GM18505 (cell line): Measurements from ENCODE around the gene NMT1.
"Not testable (repeated sequence)": the region's sequence is repeated elsewhere in the genome, so short reads cannot be mapped to it uniquely, and the experiment has no call there.

Source experiments
- ATAC-seq: cut with Tn5 transposase; IDR thresholded peaks from one replicate; pipeline ENCODE4 v1.9.1; 2021; ENCODE audit not compliant: unreplicated experiment
- POLR2A ChIP-seq: IDR thresholded peaks from 4 replicates; pipeline ENCODE4 v1.6.1; 2011; ENCODE audit warnings: borderline replicate concordance; ENCODE audit not compliant: insufficient read depth, insufficient read length; ENCODE audit errors: extremely low read depth

Gene NMT1

DNA sequence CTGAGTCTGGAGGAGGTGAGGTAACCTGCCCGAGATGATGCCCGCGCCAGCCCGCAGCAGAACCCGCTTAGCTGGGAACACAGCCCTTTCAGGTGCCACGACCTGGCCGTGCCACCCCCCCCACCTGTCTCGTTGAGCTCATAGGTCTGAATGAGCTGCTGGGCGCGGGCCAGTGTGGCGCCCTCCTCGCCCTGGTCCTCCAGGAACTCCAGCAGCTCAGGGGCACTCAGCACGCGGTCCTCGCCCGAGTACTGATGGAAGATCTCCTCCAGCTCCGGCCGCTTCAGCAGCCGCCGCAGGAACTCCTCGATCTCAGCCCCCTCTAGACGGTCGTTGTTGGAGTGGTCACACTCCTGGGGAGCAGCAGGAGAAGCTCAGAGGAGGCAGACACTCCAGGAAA lies 57.6 kb downstream of the NMT1 start:
- no peak for TF ChIP-seq POLR2A

GRCh38 chr17:45119964-45120363 lies 58.8 kb downstream of the NMT1 start:
- no peak for TF ChIP-seq POLR2A
- no peak for ATAC-seq

More for the DNA sequence above, 57.6 kb downstream of the NMT1 start:
- ATAC-seq = no peak

DNA sequence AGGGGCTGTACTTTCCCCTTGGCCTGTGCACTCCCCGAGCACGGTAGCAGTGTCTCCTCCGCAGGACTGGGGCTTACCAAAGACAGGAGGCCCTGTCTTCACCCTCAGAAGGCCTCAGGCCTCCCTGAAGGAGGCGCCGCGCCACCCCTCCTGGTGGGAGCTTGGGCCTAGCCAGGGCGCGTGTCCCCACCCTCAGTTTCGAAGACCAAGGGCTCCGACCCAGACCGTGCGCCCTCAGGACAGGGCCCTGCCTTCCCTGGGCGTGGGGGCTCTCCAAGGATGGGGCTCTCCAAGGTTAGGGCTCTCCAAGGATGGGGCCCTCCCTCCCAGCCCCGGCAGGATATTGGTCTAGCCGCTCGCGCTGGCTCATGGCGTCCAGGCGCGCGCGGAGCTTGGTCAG lies 59.4 kb downstream of the NMT1 start:
- ATAC-seq = no peak
- no peak for TF ChIP-seq POLR2A

GRCh38 chr17:45121055-45121454 lies 59.9 kb downstream of the NMT1 start:
- ATAC-seq = no peak
- no peak for TF ChIP-seq POLR2A

GRCh38 chr17:45123076-45123770 lies 62.1 kb downstream of the NMT1 start:
- no peak for TF ChIP-seq POLR2A
- ATAC-seq = no peak

- no peak for TF ChIP-seq POLR2A
- no peak for ATAC-seq
Measured at GRCh38 chr17:45123930-45124796, 63.0 kb downstream of the NMT1 start.

DNA sequence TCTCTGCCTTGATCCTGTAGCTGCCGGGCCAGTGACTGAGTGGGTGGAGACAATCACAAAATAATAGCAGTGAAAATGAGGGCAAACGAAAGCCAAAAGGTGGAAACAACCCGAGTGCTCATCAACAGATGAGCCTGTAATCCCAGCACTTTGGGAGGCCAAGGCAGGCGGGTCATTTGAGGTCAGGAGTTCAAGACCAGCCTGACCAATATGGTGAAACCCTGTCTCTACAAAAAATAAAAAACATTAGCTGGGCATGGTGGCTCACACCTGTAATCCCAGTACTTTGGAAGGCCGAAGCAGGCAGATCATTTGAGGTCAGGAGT lies 63.6 kb downstream of the NMT1 start:
- ATAC-seq = not testable (repeated sequence)

DNA sequence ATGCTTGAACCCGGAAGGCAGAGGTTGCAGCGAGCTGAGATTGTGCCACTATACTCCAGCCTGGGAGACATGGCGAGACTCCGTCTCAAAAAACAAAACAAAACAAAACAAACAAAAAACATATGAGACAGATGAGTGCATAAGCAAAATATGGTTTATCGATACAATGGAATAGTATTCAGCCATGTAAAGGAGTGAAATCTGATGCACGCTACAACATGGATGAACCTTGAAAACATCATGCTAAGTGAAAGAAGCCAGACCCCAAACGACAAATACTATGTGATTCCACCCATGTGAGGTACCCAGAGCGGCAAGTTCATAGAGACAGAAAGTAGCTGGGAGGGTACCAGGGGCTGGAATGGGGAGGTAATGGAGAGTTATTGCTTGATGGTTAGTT lies 64.4 kb downstream of the NMT1 start:
- ATAC-seq = no peak
- TF ChIP-seq POLR2A = no peak

DNA sequence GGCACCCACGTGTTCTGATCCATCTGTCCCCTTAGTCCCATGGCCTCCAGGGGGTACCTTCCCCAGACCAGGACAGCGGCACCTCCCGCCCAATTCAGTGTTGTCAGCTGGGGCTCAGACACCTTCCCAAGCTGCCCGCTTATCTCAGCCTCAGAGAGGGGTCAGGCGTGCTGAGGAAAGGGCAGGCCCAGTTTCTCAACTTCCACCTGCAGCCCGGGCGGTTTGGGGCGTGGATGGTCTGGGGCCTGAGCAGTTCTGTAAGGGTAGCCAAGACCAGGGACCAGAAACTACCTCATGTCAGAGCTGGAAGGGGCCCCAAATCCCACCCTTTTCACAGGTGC lies 66.1 kb downstream of the NMT1 start:
- TF ChIP-seq POLR2A = no peak
- no peak for ATAC-seq

DNA sequence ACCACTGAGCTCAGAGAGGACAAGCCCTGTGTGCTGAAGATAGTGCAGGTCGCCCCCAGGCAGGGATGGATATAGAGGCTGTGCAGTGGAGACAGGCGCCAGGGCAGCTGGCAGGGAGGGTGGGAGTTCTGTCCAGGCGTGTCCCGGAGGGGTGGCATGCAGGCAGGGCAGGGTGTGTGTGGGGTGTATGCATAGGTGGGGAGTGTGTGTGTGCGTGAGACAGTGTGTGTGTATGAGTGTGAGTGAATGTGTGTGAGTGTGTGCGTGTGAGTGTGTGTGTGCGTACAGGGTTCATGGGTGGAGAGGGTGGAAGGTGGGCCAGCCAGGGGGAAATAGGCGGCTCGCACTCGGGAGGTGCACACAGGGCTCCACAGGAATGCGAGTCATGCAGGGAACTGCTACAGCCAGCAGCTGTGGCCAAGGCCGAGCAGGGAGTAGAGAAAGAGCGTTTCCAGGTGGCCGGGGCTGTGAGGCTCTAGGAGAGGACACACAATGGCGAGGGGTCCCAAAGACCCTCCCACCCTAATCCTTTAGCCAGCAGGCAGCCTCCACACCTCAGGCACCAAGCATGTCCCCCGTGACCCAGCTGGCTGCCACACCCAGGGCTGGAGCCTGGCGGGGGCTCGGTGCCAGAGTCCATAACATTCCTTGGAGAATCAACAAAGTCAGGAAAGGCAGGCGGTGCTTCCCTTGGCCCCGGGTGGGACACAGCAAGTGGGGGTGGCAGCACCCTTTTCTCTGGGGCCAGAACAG lies 66.6 kb downstream of the NMT1 start:
- ATAC-seq = no peak
- no peak for TF ChIP-seq POLR2A

DNA sequence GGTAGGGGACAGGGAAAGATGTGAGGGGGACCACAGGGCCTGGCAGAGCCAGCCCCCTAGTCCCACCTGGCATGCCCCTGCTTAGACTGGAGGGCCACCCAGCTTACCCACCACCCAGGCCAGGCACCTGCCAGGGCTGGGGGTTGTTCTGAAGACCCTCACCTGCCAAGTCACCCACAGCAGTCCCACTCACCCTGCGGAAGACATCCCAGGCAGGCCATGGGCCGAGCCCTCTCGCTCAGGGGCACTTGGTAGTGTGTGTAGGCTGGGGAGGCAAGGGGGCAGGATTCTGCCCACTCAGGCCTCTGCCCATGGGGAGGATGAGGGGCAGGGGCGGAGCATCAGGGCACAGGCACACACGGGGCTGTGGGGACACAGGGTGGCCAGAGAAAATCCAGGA lies 67.2 kb downstream of the NMT1 start:
- no peak for ATAC-seq
- no peak for TF ChIP-seq POLR2A

DNA sequence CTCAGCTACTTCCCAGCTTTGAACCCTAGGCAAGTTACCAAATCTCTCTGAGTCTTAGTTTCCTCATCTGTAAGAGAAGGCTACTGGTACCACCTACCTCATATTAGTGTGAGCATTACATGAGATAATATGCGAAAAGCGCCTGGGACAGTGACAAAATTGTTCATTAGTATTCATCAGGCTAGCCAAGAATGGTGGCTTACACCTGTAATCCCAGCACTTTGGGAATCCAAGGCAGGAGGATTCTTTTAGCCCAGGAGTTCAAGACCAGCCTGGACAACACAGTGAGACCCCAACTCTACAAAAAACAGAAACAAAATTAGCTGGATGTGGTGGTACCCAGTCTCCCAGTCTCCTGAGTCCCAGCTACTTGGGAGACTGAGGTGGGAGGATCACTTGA lies 67.9 kb downstream of the NMT1 start:
- no peak for TF ChIP-seq POLR2A
- no peak for ATAC-seq

- TF ChIP-seq POLR2A = no peak
- ATAC-seq = no peak
Measured at GRCh38 chr17:45129426-45129939, 68.4 kb downstream of the NMT1 start.

- ATAC-seq = no peak
Measured at GRCh38 chr17:45129940-45130680, 69.0 kb downstream of the NMT1 start.

More at GRCh38 chr17:45129940-45130680, 69.0 kb downstream of the NMT1 start:
- no peak for TF ChIP-seq POLR2A
